Panc1 (cell line): ENCODE measurements around the gene QKI.

ENCODE experiments used
- POLR2AphosphoS5 ChIP-seq: IDR thresholded peaks from 2 replicates; pipeline ENCODE4 v1.6.1; 2012; ENCODE audit warnings: mild to moderate bottlenecking, low read depth, low read length, moderate library complexity
- SIN3A ChIP-seq: IDR thresholded peaks from 2 replicates; pipeline ENCODE4 v1.6.1; 2012; ENCODE audit warnings: low read depth, mild to moderate bottlenecking, low read length, moderate library complexity, borderline replicate concordance; ENCODE audit not compliant: insufficient read depth
- TF ChIP-seq, protein P1 (sequence below): fragments of 450-650 bp; IDR thresholded peaks from 2 replicates; pipeline ENCODE4 v1.5.1; 2017; ENCODE audit warnings: mild to moderate bottlenecking
- TF ChIP-seq, protein P2 (sequence below), 2 experiments: IDR thresholded peaks; 2 replicates each; pipeline ENCODE4 v1.6.1; 2011 to 2012; ENCODE audit warnings: low read depth in 2 of 2, control low read depth in 1 of 2, low read length in 1 of 2, mild to moderate bottlenecking in 1 of 2, moderate library complexity in 1 of 2; ENCODE audit not compliant: insufficient read depth in 1 of 2

DNA sequence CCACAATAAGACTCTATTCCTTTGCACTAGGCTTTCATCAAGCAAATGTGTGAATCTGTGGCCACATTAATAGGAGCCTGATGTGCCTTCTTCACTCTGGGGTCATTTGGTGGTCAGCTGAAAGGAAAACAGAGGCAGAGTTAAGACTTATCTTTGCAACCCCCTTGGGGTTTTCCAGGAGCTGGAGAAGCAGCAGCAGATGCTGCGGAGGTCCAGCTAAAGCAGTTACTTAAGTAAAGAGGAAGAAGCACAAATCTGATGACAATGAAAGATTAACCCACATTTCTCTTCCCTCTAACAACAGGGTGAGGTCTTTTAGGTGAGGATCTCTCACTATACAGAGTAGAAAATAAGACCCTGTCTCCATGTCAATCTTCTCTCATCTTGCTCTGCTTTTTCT, 45.4 kb upstream of the QKI start:
- TF ChIP-seq, protein P1, sequence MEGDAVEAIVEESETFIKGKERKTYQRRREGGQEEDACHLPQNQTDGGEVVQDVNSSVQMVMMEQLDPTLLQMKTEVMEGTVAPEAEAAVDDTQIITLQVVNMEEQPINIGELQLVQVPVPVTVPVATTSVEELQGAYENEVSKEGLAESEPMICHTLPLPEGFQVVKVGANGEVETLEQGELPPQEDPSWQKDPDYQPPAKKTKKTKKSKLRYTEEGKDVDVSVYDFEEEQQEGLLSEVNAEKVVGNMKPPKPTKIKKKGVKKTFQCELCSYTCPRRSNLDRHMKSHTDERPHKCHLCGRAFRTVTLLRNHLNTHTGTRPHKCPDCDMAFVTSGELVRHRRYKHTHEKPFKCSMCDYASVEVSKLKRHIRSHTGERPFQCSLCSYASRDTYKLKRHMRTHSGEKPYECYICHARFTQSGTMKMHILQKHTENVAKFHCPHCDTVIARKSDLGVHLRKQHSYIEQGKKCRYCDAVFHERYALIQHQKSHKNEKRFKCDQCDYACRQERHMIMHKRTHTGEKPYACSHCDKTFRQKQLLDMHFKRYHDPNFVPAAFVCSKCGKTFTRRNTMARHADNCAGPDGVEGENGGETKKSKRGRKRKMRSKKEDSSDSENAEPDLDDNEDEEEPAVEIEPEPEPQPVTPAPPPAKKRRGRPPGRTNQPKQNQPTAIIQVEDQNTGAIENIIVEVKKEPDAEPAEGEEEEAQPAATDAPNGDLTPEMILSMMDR = no peak
- TF ChIP-seq, protein P2, sequence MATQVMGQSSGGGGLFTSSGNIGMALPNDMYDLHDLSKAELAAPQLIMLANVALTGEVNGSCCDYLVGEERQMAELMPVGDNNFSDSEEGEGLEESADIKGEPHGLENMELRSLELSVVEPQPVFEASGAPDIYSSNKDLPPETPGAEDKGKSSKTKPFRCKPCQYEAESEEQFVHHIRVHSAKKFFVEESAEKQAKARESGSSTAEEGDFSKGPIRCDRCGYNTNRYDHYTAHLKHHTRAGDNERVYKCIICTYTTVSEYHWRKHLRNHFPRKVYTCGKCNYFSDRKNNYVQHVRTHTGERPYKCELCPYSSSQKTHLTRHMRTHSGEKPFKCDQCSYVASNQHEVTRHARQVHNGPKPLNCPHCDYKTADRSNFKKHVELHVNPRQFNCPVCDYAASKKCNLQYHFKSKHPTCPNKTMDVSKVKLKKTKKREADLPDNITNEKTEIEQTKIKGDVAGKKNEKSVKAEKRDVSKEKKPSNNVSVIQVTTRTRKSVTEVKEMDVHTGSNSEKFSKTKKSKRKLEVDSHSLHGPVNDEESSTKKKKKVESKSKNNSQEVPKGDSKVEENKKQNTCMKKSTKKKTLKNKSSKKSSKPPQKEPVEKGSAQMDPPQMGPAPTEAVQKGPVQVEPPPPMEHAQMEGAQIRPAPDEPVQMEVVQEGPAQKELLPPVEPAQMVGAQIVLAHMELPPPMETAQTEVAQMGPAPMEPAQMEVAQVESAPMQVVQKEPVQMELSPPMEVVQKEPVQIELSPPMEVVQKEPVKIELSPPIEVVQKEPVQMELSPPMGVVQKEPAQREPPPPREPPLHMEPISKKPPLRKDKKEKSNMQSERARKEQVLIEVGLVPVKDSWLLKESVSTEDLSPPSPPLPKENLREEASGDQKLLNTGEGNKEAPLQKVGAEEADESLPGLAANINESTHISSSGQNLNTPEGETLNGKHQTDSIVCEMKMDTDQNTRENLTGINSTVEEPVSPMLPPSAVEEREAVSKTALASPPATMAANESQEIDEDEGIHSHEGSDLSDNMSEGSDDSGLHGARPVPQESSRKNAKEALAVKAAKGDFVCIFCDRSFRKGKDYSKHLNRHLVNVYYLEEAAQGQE (IDR thresholded peaks at IDR 0.05; ENCODE audit: insufficient read depth in 1 of 2, low read depth in 2 of 2, low read length in 1 of 2) = no peak
- TF ChIP-seq POLR2AphosphoS5 (no peak), SIN3A (no peak)
